SU-DHL-6 (cell line): Measurements from ENCODE around the gene CCNT2.
"Not testable (repeated sequence)": the region's sequence is repeated elsewhere in the genome, so short reads cannot be mapped to it uniquely, and the experiment has no call there.

Source experiments
- H2AFZ ChIP-seq: fragments of 200-600 bp; sonication (generic); 2 replicates; pipeline ENCODE4 v1.6.1; 2014; ENCODE audit warnings: low read depth, mild to moderate bottlenecking, moderate library complexity, mixed read lengths, antibody characterized with exemption, low read length; ENCODE audit not compliant: severe bottlenecking
- H3F3A ChIP-seq: fragments of 200-600 bp; shearing (Covaris generic); 2 replicates; pipeline ENCODE4 v1.6.0; 2016; ENCODE audit warnings: antibody characterized with exemption, mild to moderate bottlenecking; ENCODE audit not compliant: insufficient read depth
- H3K27ac ChIP-seq: fragments of 200-600 bp; sonication (generic); 2 replicates; pipeline ENCODE4 v1.5.1; 2016; ENCODE audit warnings: low read depth, mild to moderate bottlenecking, low read length, moderate library complexity, mixed read lengths
- H3K27me3 ChIP-seq: fragments of 200-600 bp; sonication (generic), shearing (Covaris generic); 2 replicates; pipeline ENCODE4 v1.6.0; 2014; ENCODE audit warnings: mild to moderate bottlenecking, low read length
- H3K36me3 ChIP-seq: fragments of 200-600 bp; sonication (generic); 2 replicates; pipeline ENCODE4 v1.6.1; 2014; ENCODE audit warnings: mild to moderate bottlenecking, low read length, mixed read lengths
- H3K4me2 ChIP-seq: fragments of 300-600, 200-600 bp; shearing (Covaris generic), sonication (generic); 2 replicates; pipeline ENCODE4 v1.6.0; 2014; ENCODE audit warnings: low read length, low read depth, mild to moderate bottlenecking; ENCODE audit not compliant: poor library complexity, severe bottlenecking
- H3K4me3 ChIP-seq: fragments of 200-600 bp; sonication (generic); 2 replicates; pipeline ENCODE4 v1.5.1; 2014; ENCODE audit warnings: antibody characterized with exemption, low read length, mild to moderate bottlenecking, mixed read lengths; ENCODE audit not compliant: insufficient read depth, poor library complexity, severe bottlenecking
- H3K79me2 ChIP-seq: fragments of 200-600 bp; sonication (generic); 2 replicates; pipeline ENCODE4 v1.6.1; 2014; ENCODE audit warnings: mild to moderate bottlenecking, low read length, moderate library complexity; ENCODE audit not compliant: insufficient read depth
- H3K9ac ChIP-seq: fragments of 200-600 bp; sonication (generic); 2 replicates; pipeline ENCODE4 v1.7.0; 2014; ENCODE audit warnings: mild to moderate bottlenecking, low read length
- H3K9me2 ChIP-seq: fragments of 200-600 bp; sonication (generic); replicated peaks from 2 replicates; pipeline ENCODE4 v1.6.1; 2014; ENCODE audit warnings: low read length; ENCODE audit not compliant: insufficient read depth
- H3K9me3 ChIP-seq: fragments of 200-600 bp; sonication (generic); 2 replicates; pipeline ENCODE4 v1.6.1; 2014; ENCODE audit warnings: low read length, mixed read lengths; ENCODE audit not compliant: insufficient read depth
- H4K20me1 ChIP-seq: fragments of 200-600 bp; sonication (generic); 2 replicates; pipeline ENCODE4 v1.6.1; 2014; ENCODE audit warnings: low read depth, mild to moderate bottlenecking, antibody characterized with exemption, low read length, moderate library complexity, mixed read lengths
- EZH2phosphoT487 ChIP-seq: fragments of 200-600 bp; sonication (generic), shearing (Covaris generic); conservative IDR thresholded peaks from 2 replicates; pipeline ENCODE4 v1.6.1; 2018; ENCODE audit warnings: mild to moderate bottlenecking, antibody characterized with exemption, low read length, moderate library complexity, mixed read lengths
- TF ChIP-seq, protein P1 (sequence below): fragments of 200-600 bp; sonication (generic); IDR thresholded peaks from one replicate; pipeline ENCODE4 v1.5.1; 2017; ENCODE audit warnings: antibody characterized with exemption, mild to moderate bottlenecking, low read length, moderate library complexity; ENCODE audit not compliant: insufficient read depth, poor library complexity, severe bottlenecking

CCNT2 gene

DNA sequence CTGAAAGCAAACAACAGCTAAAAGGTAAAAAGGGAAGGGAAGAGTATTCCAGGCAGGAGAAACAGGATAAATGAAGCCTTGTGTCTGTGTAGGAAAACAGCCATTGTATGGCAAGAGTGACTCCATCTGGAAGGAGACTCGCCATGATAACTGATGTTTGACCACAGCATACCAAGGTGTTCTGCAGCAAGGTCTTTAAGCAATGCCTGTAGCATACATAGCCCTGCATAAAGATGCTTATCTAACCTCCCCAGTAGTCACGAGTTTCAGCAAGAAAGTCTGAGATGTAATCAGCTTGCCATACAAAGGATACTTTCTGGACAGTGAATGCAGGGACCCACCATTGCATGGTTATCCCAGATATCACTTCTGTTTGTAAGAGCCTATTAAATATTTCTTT, 11.9 kb upstream of the CCNT2 start:
- Histone ChIP-seq H3K36me3 (no peaks in the 10 kb centered on the region), H3K9ac (no peak overlapping the region), H3K27ac (no peak overlapping the region), H3K9me2 (no peaks in the 10 kb centered on the region), H3K9me3 (no peaks in the 10 kb centered on the region), H3F3A (no peaks in the 10 kb centered on the region), H3K79me2 (no peaks in the 10 kb centered on the region), H4K20me1 (no peaks in the 10 kb centered on the region), H3K27me3 (no peaks in the 10 kb centered on the region), H2AFZ (no peak overlapping the region), H3K4me3 (no peak overlapping the region), H3K4me2 (no peak overlapping the region)
- TF ChIP-seq, protein P1, sequence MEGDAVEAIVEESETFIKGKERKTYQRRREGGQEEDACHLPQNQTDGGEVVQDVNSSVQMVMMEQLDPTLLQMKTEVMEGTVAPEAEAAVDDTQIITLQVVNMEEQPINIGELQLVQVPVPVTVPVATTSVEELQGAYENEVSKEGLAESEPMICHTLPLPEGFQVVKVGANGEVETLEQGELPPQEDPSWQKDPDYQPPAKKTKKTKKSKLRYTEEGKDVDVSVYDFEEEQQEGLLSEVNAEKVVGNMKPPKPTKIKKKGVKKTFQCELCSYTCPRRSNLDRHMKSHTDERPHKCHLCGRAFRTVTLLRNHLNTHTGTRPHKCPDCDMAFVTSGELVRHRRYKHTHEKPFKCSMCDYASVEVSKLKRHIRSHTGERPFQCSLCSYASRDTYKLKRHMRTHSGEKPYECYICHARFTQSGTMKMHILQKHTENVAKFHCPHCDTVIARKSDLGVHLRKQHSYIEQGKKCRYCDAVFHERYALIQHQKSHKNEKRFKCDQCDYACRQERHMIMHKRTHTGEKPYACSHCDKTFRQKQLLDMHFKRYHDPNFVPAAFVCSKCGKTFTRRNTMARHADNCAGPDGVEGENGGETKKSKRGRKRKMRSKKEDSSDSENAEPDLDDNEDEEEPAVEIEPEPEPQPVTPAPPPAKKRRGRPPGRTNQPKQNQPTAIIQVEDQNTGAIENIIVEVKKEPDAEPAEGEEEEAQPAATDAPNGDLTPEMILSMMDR = no peak
- TF ChIP-seq EZH2phosphoT487 = no peak

DNA sequence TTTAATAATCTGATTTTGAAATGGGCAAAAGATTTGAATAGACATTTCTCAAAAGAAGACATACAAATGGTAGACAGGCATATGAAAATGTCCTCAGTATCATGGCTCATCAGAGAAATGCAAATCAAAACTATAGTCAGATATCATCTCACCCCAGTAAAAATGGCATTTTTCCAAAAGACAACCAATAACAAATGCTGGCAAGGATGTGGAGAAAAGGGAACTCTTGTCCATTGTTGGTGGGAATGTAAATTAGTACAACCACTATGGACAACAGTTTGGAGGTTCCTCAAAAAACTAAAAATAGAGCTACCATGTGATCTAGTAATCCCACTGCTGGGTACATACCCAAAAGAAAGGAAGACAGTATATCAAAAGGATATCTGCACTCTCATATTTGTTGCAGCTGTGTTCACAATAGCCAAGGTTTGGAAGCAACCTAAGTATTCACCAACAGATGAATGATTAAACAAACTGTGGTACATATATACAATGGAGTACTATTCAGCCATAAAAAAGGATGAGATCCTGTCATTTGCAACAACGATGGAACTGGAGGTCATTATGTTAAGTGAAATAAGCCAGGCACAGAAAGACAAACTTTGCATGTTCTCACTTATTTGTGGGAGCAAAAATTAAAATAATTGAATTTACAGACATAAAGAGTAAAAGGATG, 11.0 kb upstream of the CCNT2 start:
- not testable (repeated sequence) for H3K79me2 ChIP-seq, H3K4me2 ChIP-seq, H3K36me3 ChIP-seq, H3K27me3 ChIP-seq, H4K20me1 ChIP-seq, H3K4me3 ChIP-seq, H3K9me3 ChIP-seq, H3K27ac ChIP-seq, H3K9me2 ChIP-seq, H3F3A ChIP-seq, H2AFZ ChIP-seq, H3K9ac ChIP-seq

GRCh38 chr2:134910763-134911399, 7.7 kb upstream of the CCNT2 start:
- Histone ChIP-seq H3K4me3 (no peak overlapping the region), H3K4me2 (no peak overlapping the region), H3K9me2 (no peaks in the 10 kb centered on the region), H3K79me2 (no peaks in the 10 kb centered on the region), H3K27me3 (no peaks in the 10 kb centered on the region), H3K27ac (no peak overlapping the region), H3K36me3 (no peaks in the 10 kb centered on the region), H2AFZ (no peak overlapping the region), H3K9ac (no peak overlapping the region), H3K9me3 (no peaks in the 10 kb centered on the region), H3F3A (no peaks in the 10 kb centered on the region), H4K20me1 (no peaks in the 10 kb centered on the region)
- no peak for TF ChIP-seq EZH2phosphoT487
- TF ChIP-seq, protein P1 = no peak

DNA sequence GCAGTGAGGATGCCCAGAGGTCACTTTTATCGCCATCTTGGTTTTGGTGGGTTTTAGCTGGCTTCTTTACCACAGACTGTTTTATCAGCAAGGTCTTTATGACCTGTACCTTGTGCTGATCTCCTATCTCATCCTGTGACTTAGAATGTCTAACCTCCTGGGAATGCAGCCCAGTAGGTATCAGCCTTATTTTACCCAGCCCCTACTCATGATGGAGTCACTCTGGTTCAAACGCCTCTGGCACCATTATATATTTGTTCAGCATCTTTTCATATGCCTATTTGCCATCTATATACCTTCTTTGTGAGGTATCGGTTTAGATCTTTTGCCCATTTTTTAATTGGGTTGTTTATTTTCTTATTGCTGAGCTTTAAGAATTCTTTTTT, 7.2 kb upstream of the CCNT2 start:
- Histone ChIP-seq H3K4me2 (no peak overlapping the region), H3K9me2 (no peaks in the 10 kb centered on the region), H3K27ac (no peak overlapping the region), H3F3A (no peaks in the 10 kb centered on the region), H2AFZ (no peak overlapping the region), H3K27me3 (no peaks in the 10 kb centered on the region), H3K9ac (no peak overlapping the region), H3K79me2 (no peaks in the 10 kb centered on the region), H3K4me3 (no peak overlapping the region), H3K9me3 (no peaks in the 10 kb centered on the region), H3K36me3 (no peaks in the 10 kb centered on the region), H4K20me1 (no peaks in the 10 kb centered on the region)
- TF ChIP-seq, protein P1 = no peak
- no peak for TF ChIP-seq EZH2phosphoT487
